HepG2 (cell line): ENCODE data around the gene PIWIL4. TPM values are rescaled to one million over a fixed set of nuclear protein-coding genes. Genes with fewer than 3 reads are reported as not detected.

Source experiments
- ATAC-seq: fragments of 200-7000 bp; cut with Tn5 transposase; 3 replicates; pipeline ENCODE4 v1.9.1; 2020; ENCODE audit warnings: mild to moderate bottlenecking, moderate library complexity
- BruUV-seq: library from RNA; stranded (reverse); fragments of 400-500 nt; replicated peaks from 2 replicates; lab custom pipeline; 2021; lab: Mats Ljungman, UMichigan
- CTCF ChIA-PET: fragments of 300-600 bp; formaldehyde crosslinking; extraction: SDS; loops from one replicate; lab custom pipeline; 2021; ENCODE audit warnings: low total read pairs, inconsistent platforms, low intra/inter-chr PET ratio; lab: Yijun Ruan, JAX
- POLR2A ChIA-PET: fragments of 350-600 bp; sonication (Branson Sonifier 250); formaldehyde crosslinking; loops from one replicate; lab custom pipeline; 2020; ENCODE audit warnings: antibody characterized with exemption, inconsistent platforms; lab: Yijun Ruan, JAX
- DNase-seq: peaks from one replicate; pipeline ENCODE4 v3.0.0-alpha.2; 2015; ENCODE audit warnings: low spot score
- FAIRE-seq: peaks from 3 replicates; lab custom pipeline; 2011; peaks lifted over from hg19 to GRCh38; lab: Jason Lieb, UNC
- H2AFZ ChIP-seq: one replicate; pipeline ENCODE4 v1.6.1; 2011; ENCODE audit warnings: low read length, inconsistent platforms
- H3K27ac ChIP-seq: fragments of 300-600 bp; 3 replicates; pipeline ENCODE4 v1.8.0; 2011; ENCODE audit warnings: mixed run types, mild to moderate bottlenecking, mixed read lengths, low read length, inconsistent platforms; ENCODE audit not compliant: insufficient read depth; ENCODE audit errors: extremely low read length
- H3K27me3 ChIP-seq, 2 experiments: fragments of 200-600 bp in 1 of 2; 2 replicates in 1 of 2; 3 replicates in 1 of 2; pipeline versions ENCODE4 v1.6.0 to v1.8.0; 2011; ENCODE audit warnings: low read length in 2 of 2, mild to moderate bottlenecking in 2 of 2, moderate library complexity in 2 of 2, inconsistent platforms in 1 of 2; ENCODE audit not compliant: insufficient read depth in 2 of 2, control insufficient read depth in 1 of 2
- H3K36me3 ChIP-seq, 2 experiments: fragments of 200-600 bp in 1 of 2; replicated peaks in 1 of 2; 2 replicates in 1 of 2; 3 replicates in 1 of 2; pipeline versions ENCODE4 v1.5.1 to v1.8.0; 2011; ENCODE audit warnings: low read length in 2 of 2, inconsistent platforms in 1 of 2; ENCODE audit not compliant: insufficient read depth in 2 of 2, control insufficient read depth in 1 of 2
- H3K4me1 ChIP-seq: 2 replicates; pipeline ENCODE4 v1.5.1; 2012; ENCODE audit warnings: low read length, inconsistent platforms; ENCODE audit not compliant: insufficient read depth
- H3K4me2 ChIP-seq: 2 replicates; pipeline ENCODE4 v1.6.0; 2011; ENCODE audit warnings: low read depth, low read length, inconsistent platforms
- H3K4me3 ChIP-seq, 3 experiments: fragments of 200-600 bp in 1 of 3; sonication (generic), shearing (Covaris generic) in 1 of 3; replicated peaks in 1 of 3; 2 replicates each; pipeline ENCODE4 v1.5.1; 2011 to 2016; ENCODE audit warnings: low read length in 3 of 3, inconsistent platforms in 2 of 3, low read depth in 2 of 3, mild to moderate bottlenecking in 2 of 3, control low read depth in 1 of 3, mixed read lengths in 1 of 3; ENCODE audit not compliant: insufficient read depth in 1 of 3
- H3K79me2 ChIP-seq: one replicate; pipeline ENCODE4 v1.6.1; 2011; ENCODE audit warnings: low read length, inconsistent platforms; ENCODE audit not compliant: insufficient read depth
- H3K9ac ChIP-seq: 2 replicates; pipeline ENCODE4 v1.6.0; 2011; ENCODE audit warnings: mild to moderate bottlenecking, low read depth, low read length, inconsistent platforms; ENCODE audit not compliant: insufficient read depth
- H3K9me3 ChIP-seq: 2 replicates; pipeline ENCODE4 v1.5.1; 2012; ENCODE audit warnings: mild to moderate bottlenecking, low read length
- H4K20me1 ChIP-seq: 2 replicates; pipeline ENCODE4 v1.6.0; 2011; ENCODE audit warnings: inconsistent platforms, mild to moderate bottlenecking, low read length, moderate library complexity; ENCODE audit not compliant: insufficient read depth
- ELF4 ChIP-seq: sonication (generic); formaldehyde crosslinking; IDR thresholded peaks from 2 replicates; pipeline ENCODE4 v1.5.0; 2020; ENCODE audit warnings: missing genetic modification reagents, mild to moderate bottlenecking, moderate library complexity, borderline replicate concordance
- ETV6 ChIP-seq: sonication (generic); formaldehyde crosslinking; conservative IDR thresholded peaks from 2 replicates; pipeline ENCODE4 v1.4.0; 2020; ENCODE audit warnings: missing genetic modification reagents
- GATA4 ChIP-seq: sonication (generic); IDR thresholded peaks from 2 replicates; pipeline ENCODE4 v1.6.1; 2016; ENCODE audit warnings: antibody characterized with exemption, low read depth, borderline replicate concordance
- GRHL1 ChIP-seq: sonication (generic); formaldehyde crosslinking; conservative IDR thresholded peaks from 2 replicates; pipeline ENCODE4 v1.8.0; 2022; ENCODE audit warnings: missing genetic modification reagents
- JUN ChIP-seq: sonication (generic); formaldehyde crosslinking; IDR thresholded peaks from 2 replicates; pipeline ENCODE4 v1.4.0; 2020; ENCODE audit warnings: mild to moderate bottlenecking, missing genetic modification reagents
- MEIS2 ChIP-seq: sonication (generic); formaldehyde crosslinking; IDR thresholded peaks from 2 replicates; pipeline ENCODE4 v1.9.0; 2021; ENCODE audit warnings: mild to moderate bottlenecking, missing genetic modification reagents
- REL ChIP-seq: sonication (generic); formaldehyde crosslinking; conservative IDR thresholded peaks from 2 replicates; pipeline ENCODE4 v1.8.0; 2022; ENCODE audit warnings: mild to moderate bottlenecking, missing genetic modification reagents, moderate library complexity
- ZNF20 ChIP-seq: sonication (generic); formaldehyde crosslinking; IDR thresholded peaks from 2 replicates; pipeline ENCODE4 v1.4.0; 2020; ENCODE audit warnings: mild to moderate bottlenecking, moderate library complexity, missing genetic modification reagents
- ZNF350 ChIP-seq: sonication (generic); formaldehyde crosslinking; IDR thresholded peaks from 2 replicates; pipeline ENCODE4 v1.4.0; 2020; ENCODE audit warnings: mild to moderate bottlenecking, low read depth, missing genetic modification reagents, borderline replicate concordance
- ZNF510 ChIP-seq: sonication (generic); formaldehyde crosslinking; IDR thresholded peaks from 2 replicates; pipeline ENCODE4 v1.4.0; 2020; ENCODE audit warnings: low read depth, mild to moderate bottlenecking, missing genetic modification reagents
- WGBS: methylation state at CpG from one replicate; pipeline ENCODE4 v1.1.6; 2017; ENCODE audit warnings: low lambda C conversion rate; 5-methylcytosine and 5-hydroxymethylcytosine counted together
- in situ Hi-C: cut with HindIII; loops from 2 replicates; pipeline ENCODE4 v1.10.0; 2017; ENCODE audit warnings: low pct_unique_long_range_greater_than_20kb; ENCODE audit not compliant: extremely low pct_ligation_motif_present
- intact Hi-C: fragments of 100-400 bp; cut with micrococcal nuclease; formaldehyde crosslinking; loops from one replicate; pipeline ENCODE4 v1.10.0; 2022; ENCODE audit not compliant: unreplicated experiment
- polyA plus RNA-seq, 8 experiments: library from polyadenylated mRNA; depleted of rRNA in 3 of 8; stranded (reverse) in 7 of 8; unstranded in 1 of 8; fragments of >200 nt; fragmentation: Illumina TruSeq in 4 of 8; extraction: Trizol in 4 of 8; gene quantifications; 2 replicates each; pipeline versions ENCODE4 v1.2.1 to v1.2.3, GENCODE V29; 2011 to 2016; ENCODE audit warnings: low read depth in 4 of 8, missing spikeins in 1 of 8, mixed read lengths in 1 of 8; ENCODE audit not compliant: insufficient read depth in 1 of 8
- total RNA-seq, 5 experiments: library from RNA; depleted of rRNA; stranded (reverse); fragments of >200 nt; fragmentation: Illumina TruSeq; extraction: Trizol; gene quantifications; 2 replicates each; pipeline ENCODE4 v1.2.3, GENCODE V29; 2016; ENCODE audit warnings: low read depth in 1 of 5

Gene PIWIL4
- total and polyA plus RNA-seq, 2 of the 13 experiments (the other 11 are each of a cell fraction or from before 2014, with no cell fraction given): 0.08 TPM; not detected in 1

- in situ Hi-C loops: no loop called here
Measured at GRCh38 chr11:94661444-94661843, 94.3 kb downstream of the PIWIL4 start.

More at GRCh38 chr11:94661444-94661843, 94.3 kb downstream of the PIWIL4 start:
- intact Hi-C loops: no loop called here
- no TSS peak for BruUV-seq
- H3K79me2 ChIP-seq: no peaks in the 10 kb centered on the region
- no peak overlapping the region for H3K4me2 ChIP-seq
- no peaks in the 10 kb centered on the region for H3K36me3 ChIP-seq
- H3K4me1 ChIP-seq: no peaks in the 10 kb centered on the region
- no peak for TF ChIP-seq JUN (CRISPR knock-in tag)
- no peak for TF ChIP-seq GRHL1
- TF ChIP-seq MEIS2: no peak
- TF ChIP-seq REL: no peak
- no peak for TF ChIP-seq ELF4 (CRISPR knock-in tag)
- TF ChIP-seq ZNF510: no peak
- no peak for TF ChIP-seq ZNF20 (CRISPR knock-in tag)
- no peak for TF ChIP-seq ETV6 (CRISPR knock-in tag)
- no peak for TF ChIP-seq GATA4
- no peak for TF ChIP-seq ZNF350
- no peaks in the 10 kb centered on the region for H3K9me3 ChIP-seq
- no peak overlapping the region for H3K4me3 ChIP-seq
- POLR2A ChIA-PET: no interaction called here
- H4K20me1 ChIP-seq: no peaks in the 10 kb centered on the region
- 0% methylated on average over 1 of the region's 1 CpG for WGBS
- no peak for DNase-seq
- FAIRE-seq: no peak
- no peak overlapping the region for H3K9ac ChIP-seq
- peaks cover 0 to 13% of the 10 kb centered on the region in 2 experiments; a peak in 1 of 5 replicates for H3K27me3 ChIP-seq
- no peak for ATAC-seq
- CTCF ChIA-PET: no interaction called here
- no peak overlapping the region for H2AFZ ChIP-seq
- no peak overlapping the region for H3K27ac ChIP-seq
